ENCODE results near the gene EPHB2.

The EPHB2 gene

GRCh38 chr1:22778408-22778807, 67.8 kb downstream of the EPHB2 start:
- no peaks in the 10 kb centered on the region for H3K9me3 ChIP-seq (ENCODE audit: severe bottlenecking)
- H3K4me3 ChIP-seq (ENCODE audit: low read depth, low read length): no peak overlapping the region
- no peak overlapping the region for H3K27ac ChIP-seq
- DNase-seq: no peak
- TF ChIP-seq CTCF (IDR thresholded peaks at IDR 0.05; ENCODE audit: low read depth, low read length): no peak
- H3K27me3 ChIP-seq (ENCODE audit: insufficient read depth, low read depth, severe bottlenecking): no peaks in the 10 kb centered on the region
- H3K36me3 ChIP-seq: no peaks in the 10 kb centered on the region

- H3K9me3 ChIP-seq (ENCODE audit: severe bottlenecking): no peaks in the 10 kb centered on the region
- no peak overlapping the region for H3K4me3 ChIP-seq (ENCODE audit: low read depth, low read length)
- H3K27me3 ChIP-seq (ENCODE audit: insufficient read depth, low read depth, severe bottlenecking): no peaks in the 10 kb centered on the region
- no peaks in the 10 kb centered on the region for H3K36me3 ChIP-seq
- no peak for TF ChIP-seq CTCF (IDR thresholded peaks at IDR 0.05; ENCODE audit: low read depth, low read length)
- no peak overlapping the region for H3K27ac ChIP-seq
- DNase-seq: no peak
Measured at GRCh38 chr1:22778862-22779520, 68.4 kb downstream of the EPHB2 start.

DNA sequence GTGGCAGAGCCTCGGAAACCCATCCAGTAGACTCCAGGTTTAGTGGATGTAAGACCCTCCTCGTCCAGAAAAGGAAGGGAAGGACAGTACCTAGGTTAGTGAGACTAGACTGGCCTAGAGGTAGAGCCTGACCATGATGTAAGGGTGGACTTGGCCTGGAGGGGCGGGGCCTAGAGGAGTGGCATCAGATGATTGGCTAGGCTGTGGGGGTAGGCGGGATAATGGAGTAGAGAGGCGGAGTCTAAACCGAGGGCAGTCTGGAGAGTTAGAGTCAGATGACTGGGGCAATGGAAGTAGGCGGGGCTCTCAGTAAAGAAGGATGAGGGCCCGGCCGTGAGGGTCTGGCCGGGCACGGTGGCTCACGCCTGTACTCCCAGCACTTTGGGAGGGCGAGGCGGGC, 70.1 kb downstream of the EPHB2 start:
- H3K27ac ChIP-seq: no peak overlapping the region
- no peaks in the 10 kb centered on the region for H3K27me3 ChIP-seq (ENCODE audit: insufficient read depth, low read depth, severe bottlenecking)
- TF ChIP-seq CTCF (IDR thresholded peaks at IDR 0.05; ENCODE audit: low read depth, low read length): no peak
- H3K36me3 ChIP-seq: no peaks in the 10 kb centered on the region
- H3K4me3 ChIP-seq (ENCODE audit: low read depth, low read length): no peak overlapping the region
- DNase-seq: no peak
- H3K9me3 ChIP-seq (ENCODE audit: severe bottlenecking): no peaks in the 10 kb centered on the region

DNA sequence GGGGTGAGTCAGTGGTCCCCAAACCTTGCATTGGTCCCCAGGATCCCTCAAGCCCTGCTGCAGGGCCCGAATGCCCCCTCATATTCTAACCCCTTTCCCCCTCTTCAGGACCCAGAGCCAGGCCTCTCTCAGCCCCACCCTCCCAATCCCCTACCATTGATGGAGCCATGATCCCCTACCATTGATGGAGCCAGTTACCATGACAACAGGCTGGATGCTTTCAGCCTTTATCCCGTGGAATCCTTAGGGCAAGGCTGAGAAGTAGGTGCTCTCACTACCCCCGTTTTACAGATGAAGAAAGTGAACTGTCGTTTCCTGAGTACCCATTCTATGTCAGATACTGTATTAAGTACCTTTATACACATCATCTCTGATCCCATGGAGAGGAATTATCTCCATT, 70.8 kb downstream of the EPHB2 start:
- no peaks in the 10 kb centered on the region for H3K9me3 ChIP-seq (ENCODE audit: severe bottlenecking)
- no peak overlapping the region for H3K4me3 ChIP-seq (ENCODE audit: low read depth, low read length)
- H3K27ac ChIP-seq: no peak overlapping the region
- no peaks in the 10 kb centered on the region for H3K36me3 ChIP-seq
- no peak for DNase-seq
- H3K27me3 ChIP-seq (ENCODE audit: insufficient read depth, low read depth, severe bottlenecking): no peaks in the 10 kb centered on the region
- TF ChIP-seq CTCF (IDR thresholded peaks at IDR 0.05; ENCODE audit: low read depth, low read length): no peak

DNA sequence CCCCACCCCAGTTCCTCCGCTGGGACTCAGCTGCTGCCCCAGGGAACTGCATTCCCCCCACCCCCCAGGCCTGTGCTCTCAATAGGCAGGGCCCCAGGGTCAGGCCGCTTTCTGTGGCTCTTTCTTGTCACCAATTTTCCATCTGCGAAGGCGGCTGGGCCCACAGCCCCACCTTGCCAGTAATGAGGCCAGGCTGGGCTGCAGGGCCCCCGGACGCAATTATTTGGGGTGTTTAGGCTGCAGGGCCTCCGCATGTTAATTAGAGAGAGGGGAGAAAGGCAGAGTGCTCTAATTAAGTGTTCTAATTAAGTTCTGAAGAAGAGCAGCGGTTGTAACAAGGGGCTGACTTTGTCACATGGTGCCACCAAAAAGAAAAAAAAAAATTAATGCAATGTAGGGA, 71.8 kb downstream of the EPHB2 start:
- no peak for DNase-seq
- no peak for TF ChIP-seq CTCF (IDR thresholded peaks at IDR 0.05; ENCODE audit: low read depth, low read length)
- no peak overlapping the region for H3K27ac ChIP-seq
- no peaks in the 10 kb centered on the region for H3K9me3 ChIP-seq (ENCODE audit: severe bottlenecking)
- H3K27me3 ChIP-seq (ENCODE audit: insufficient read depth, low read depth, severe bottlenecking): no peaks in the 10 kb centered on the region
- no peak overlapping the region for H3K4me3 ChIP-seq (ENCODE audit: low read depth, low read length)
- H3K36me3 ChIP-seq: no peaks in the 10 kb centered on the region

DNA sequence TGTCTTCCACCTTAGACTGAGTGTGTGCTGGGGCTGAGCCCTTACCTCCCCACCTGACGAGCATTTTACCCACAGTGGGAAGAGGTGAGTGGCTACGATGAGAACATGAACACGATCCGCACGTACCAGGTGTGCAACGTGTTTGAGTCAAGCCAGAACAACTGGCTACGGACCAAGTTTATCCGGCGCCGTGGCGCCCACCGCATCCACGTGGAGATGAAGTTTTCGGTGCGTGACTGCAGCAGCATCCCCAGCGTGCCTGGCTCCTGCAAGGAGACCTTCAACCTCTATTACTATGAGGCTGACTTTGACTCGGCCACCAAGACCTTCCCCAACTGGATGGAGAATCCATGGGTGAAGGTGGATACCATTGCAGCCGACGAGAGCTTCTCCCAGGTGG, 73.7 kb downstream of the EPHB2 start:
- H3K9me3 ChIP-seq (ENCODE audit: severe bottlenecking): no peaks in the 10 kb centered on the region
- H3K27ac ChIP-seq: no peak overlapping the region
- no peak overlapping the region for H3K4me3 ChIP-seq (ENCODE audit: low read depth, low read length)
- no peak for DNase-seq
- no peaks in the 10 kb centered on the region for H3K36me3 ChIP-seq
- no peak for TF ChIP-seq CTCF (IDR thresholded peaks at IDR 0.05; ENCODE audit: low read depth, low read length)
- H3K27me3 ChIP-seq (ENCODE audit: insufficient read depth, low read depth, severe bottlenecking): no peaks in the 10 kb centered on the region
